ENCODE data around the gene CDK14.
"Not testable (repeated sequence)": the region's sequence is repeated elsewhere in the genome, so short reads cannot be mapped to it uniquely, and the experiment has no call there.

DNA sequence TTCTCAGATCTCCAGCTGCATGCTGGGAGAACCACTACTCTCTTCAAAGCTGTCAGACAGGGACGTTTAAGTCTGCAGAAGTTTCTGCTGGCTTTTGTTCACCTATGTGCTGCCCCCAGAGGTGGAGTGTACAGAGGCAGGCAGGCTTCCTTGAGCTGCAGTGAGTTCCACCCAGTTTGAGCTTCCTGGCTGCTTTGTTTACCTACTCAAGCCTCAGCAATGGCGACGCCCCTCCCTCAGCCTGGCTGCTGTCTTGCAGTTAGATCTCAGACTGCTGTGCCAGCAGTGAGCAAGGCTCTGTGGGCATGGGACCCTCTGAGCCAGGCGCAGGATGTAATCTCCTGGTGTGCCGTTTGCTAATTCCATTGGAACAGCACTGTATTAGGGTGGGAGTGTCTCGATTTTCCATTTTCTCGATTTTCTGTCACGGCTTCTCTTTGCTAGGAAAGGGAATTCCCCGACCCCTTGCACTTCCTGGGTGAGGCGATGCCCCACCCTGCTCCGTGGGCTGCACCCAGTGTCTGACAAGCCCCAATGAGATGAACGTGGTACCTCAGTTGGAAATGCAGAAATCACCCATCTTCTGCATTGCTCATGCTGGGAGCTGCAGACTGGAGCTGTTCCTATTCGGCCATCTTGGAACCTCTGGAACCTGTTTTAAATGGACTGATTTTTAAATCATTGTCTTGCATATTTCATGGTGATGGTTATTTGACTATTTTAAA is 332.7 kb downstream of the CDK14 start:
- TF ChIP-seq, protein P1, sequence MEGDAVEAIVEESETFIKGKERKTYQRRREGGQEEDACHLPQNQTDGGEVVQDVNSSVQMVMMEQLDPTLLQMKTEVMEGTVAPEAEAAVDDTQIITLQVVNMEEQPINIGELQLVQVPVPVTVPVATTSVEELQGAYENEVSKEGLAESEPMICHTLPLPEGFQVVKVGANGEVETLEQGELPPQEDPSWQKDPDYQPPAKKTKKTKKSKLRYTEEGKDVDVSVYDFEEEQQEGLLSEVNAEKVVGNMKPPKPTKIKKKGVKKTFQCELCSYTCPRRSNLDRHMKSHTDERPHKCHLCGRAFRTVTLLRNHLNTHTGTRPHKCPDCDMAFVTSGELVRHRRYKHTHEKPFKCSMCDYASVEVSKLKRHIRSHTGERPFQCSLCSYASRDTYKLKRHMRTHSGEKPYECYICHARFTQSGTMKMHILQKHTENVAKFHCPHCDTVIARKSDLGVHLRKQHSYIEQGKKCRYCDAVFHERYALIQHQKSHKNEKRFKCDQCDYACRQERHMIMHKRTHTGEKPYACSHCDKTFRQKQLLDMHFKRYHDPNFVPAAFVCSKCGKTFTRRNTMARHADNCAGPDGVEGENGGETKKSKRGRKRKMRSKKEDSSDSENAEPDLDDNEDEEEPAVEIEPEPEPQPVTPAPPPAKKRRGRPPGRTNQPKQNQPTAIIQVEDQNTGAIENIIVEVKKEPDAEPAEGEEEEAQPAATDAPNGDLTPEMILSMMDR (IDR thresholded peaks at IDR 0.05; ENCODE audit: borderline replicate concordance, extremely low read depth, low read length, poor library complexity, severe bottlenecking) = not testable (repeated sequence)
- TF ChIP-seq EZH2 (IDR thresholded peaks at IDR 0.05; ENCODE audit: borderline replicate concordance, low read depth, low read length, severe bottlenecking) = not testable (repeated sequence)

Data from DND-41 (cell line).